HepG2 (cell line): Measurements from ENCODE around the gene KMT2B. TPM values are rescaled to one million over a fixed set of nuclear protein-coding genes. Genes with fewer than 3 reads are reported as not detected.

Experiments used
- ATAC-seq: fragments of 200-7000 bp; cut with Tn5 transposase; 3 replicates; pipeline ENCODE4 v1.9.1; 2020; ENCODE audit warnings: mild to moderate bottlenecking, moderate library complexity
- BruUV-seq: library from RNA; stranded (reverse); fragments of 400-500 nt; replicated peaks from 2 replicates; lab custom pipeline; 2021; lab: Mats Ljungman, UMichigan
- CTCF ChIA-PET: fragments of 300-600 bp; formaldehyde crosslinking; extraction: SDS; loops from one replicate; lab custom pipeline; 2021; ENCODE audit warnings: low total read pairs, inconsistent platforms, low intra/inter-chr PET ratio; lab: Yijun Ruan, JAX
- POLR2A ChIA-PET: fragments of 350-600 bp; sonication (Branson Sonifier 250); formaldehyde crosslinking; loops from one replicate; lab custom pipeline; 2020; ENCODE audit warnings: antibody characterized with exemption, inconsistent platforms; lab: Yijun Ruan, JAX
- DNase-seq: peaks from one replicate; pipeline ENCODE4 v3.0.0-alpha.2; 2015; ENCODE audit warnings: low spot score
- FAIRE-seq: peaks from 3 replicates; lab custom pipeline; 2011; peaks lifted over from hg19 to GRCh38; lab: Jason Lieb, UNC
- H2AFZ ChIP-seq: one replicate; pipeline ENCODE4 v1.6.1; 2011; ENCODE audit warnings: low read length, inconsistent platforms
- H3K27ac ChIP-seq: fragments of 300-600 bp; 3 replicates; pipeline ENCODE4 v1.8.0; 2011; ENCODE audit warnings: mixed run types, mild to moderate bottlenecking, mixed read lengths, low read length, inconsistent platforms; ENCODE audit not compliant: insufficient read depth; ENCODE audit errors: extremely low read length
- H3K27me3 ChIP-seq, 2 experiments: fragments of 200-600 bp in 1 of 2; 2 replicates in 1 of 2; 3 replicates in 1 of 2; pipeline versions ENCODE4 v1.6.0 to v1.8.0; 2011; ENCODE audit warnings: low read length in 2 of 2, mild to moderate bottlenecking in 2 of 2, moderate library complexity in 2 of 2, inconsistent platforms in 1 of 2; ENCODE audit not compliant: insufficient read depth in 2 of 2, control insufficient read depth in 1 of 2
- H3K36me3 ChIP-seq, 2 experiments: fragments of 200-600 bp in 1 of 2; replicated peaks in 1 of 2; 2 replicates in 1 of 2; 3 replicates in 1 of 2; pipeline versions ENCODE4 v1.5.1 to v1.8.0; 2011; ENCODE audit warnings: low read length in 2 of 2, inconsistent platforms in 1 of 2; ENCODE audit not compliant: insufficient read depth in 2 of 2, control insufficient read depth in 1 of 2
- H3K4me1 ChIP-seq: 2 replicates; pipeline ENCODE4 v1.5.1; 2012; ENCODE audit warnings: low read length, inconsistent platforms; ENCODE audit not compliant: insufficient read depth
- H3K4me2 ChIP-seq: 2 replicates; pipeline ENCODE4 v1.6.0; 2011; ENCODE audit warnings: low read depth, low read length, inconsistent platforms
- H3K4me3 ChIP-seq, 3 experiments: fragments of 200-600 bp in 1 of 3; sonication (generic), shearing (Covaris generic) in 1 of 3; replicated peaks in 1 of 3; 2 replicates each; pipeline ENCODE4 v1.5.1; 2011 to 2016; ENCODE audit warnings: low read length in 3 of 3, inconsistent platforms in 2 of 3, low read depth in 2 of 3, mild to moderate bottlenecking in 2 of 3, control low read depth in 1 of 3, mixed read lengths in 1 of 3; ENCODE audit not compliant: insufficient read depth in 1 of 3
- H3K79me2 ChIP-seq: one replicate; pipeline ENCODE4 v1.6.1; 2011; ENCODE audit warnings: low read length, inconsistent platforms; ENCODE audit not compliant: insufficient read depth
- H3K9ac ChIP-seq: 2 replicates; pipeline ENCODE4 v1.6.0; 2011; ENCODE audit warnings: mild to moderate bottlenecking, low read depth, low read length, inconsistent platforms; ENCODE audit not compliant: insufficient read depth
- H3K9me3 ChIP-seq: 2 replicates; pipeline ENCODE4 v1.5.1; 2012; ENCODE audit warnings: mild to moderate bottlenecking, low read length
- H4K20me1 ChIP-seq: 2 replicates; pipeline ENCODE4 v1.6.0; 2011; ENCODE audit warnings: inconsistent platforms, mild to moderate bottlenecking, low read length, moderate library complexity; ENCODE audit not compliant: insufficient read depth
- HHEX ChIP-seq: IDR thresholded peaks from 2 replicates; pipeline ENCODE4 v1.6.1; 2016; ENCODE audit warnings: control low read depth
- KDM6A ChIP-seq: IDR thresholded peaks from 2 replicates; pipeline ENCODE4 v1.6.1; 2016; ENCODE audit warnings: low read depth
- SIX4 ChIP-seq: sonication (generic); formaldehyde crosslinking; IDR thresholded peaks from 2 replicates; pipeline ENCODE4 v1.4.0; 2020; ENCODE audit warnings: missing genetic modification reagents
- ZNF296 ChIP-seq: sonication (generic); formaldehyde crosslinking; conservative IDR thresholded peaks from 2 replicates; pipeline ENCODE4 v1.5.0; 2020; ENCODE audit warnings: mild to moderate bottlenecking, missing genetic modification reagents
- ZNF460 ChIP-seq: sonication (generic); formaldehyde crosslinking; IDR thresholded peaks from 2 replicates; pipeline ENCODE4 v1.5.1; 2020; ENCODE audit warnings: missing genetic modification reagents, mild to moderate bottlenecking, borderline replicate concordance
- ZNF609 ChIP-seq: sonication (generic); formaldehyde crosslinking; IDR thresholded peaks from 2 replicates; pipeline ENCODE4 v1.4.0; 2020; ENCODE audit warnings: mild to moderate bottlenecking, missing genetic modification reagents, borderline replicate concordance
- ZNF713 ChIP-seq: sonication (generic); formaldehyde crosslinking; IDR thresholded peaks from 2 replicates; pipeline ENCODE4 v1.4.0; 2020; ENCODE audit warnings: mild to moderate bottlenecking, missing genetic modification reagents
- ZNF770 ChIP-seq: sonication (generic); formaldehyde crosslinking; IDR thresholded peaks from 2 replicates; pipeline ENCODE4 v1.5.0; 2020; ENCODE audit warnings: mild to moderate bottlenecking, missing genetic modification reagents
- WGBS: methylation state at CpG from one replicate; pipeline ENCODE4 v1.1.6; 2017; ENCODE audit warnings: low lambda C conversion rate; 5-methylcytosine and 5-hydroxymethylcytosine counted together
- in situ Hi-C: cut with HindIII; loops from 2 replicates; pipeline ENCODE4 v1.10.0; 2017; ENCODE audit warnings: low pct_unique_long_range_greater_than_20kb; ENCODE audit not compliant: extremely low pct_ligation_motif_present
- intact Hi-C: fragments of 100-400 bp; cut with micrococcal nuclease; formaldehyde crosslinking; loops from one replicate; pipeline ENCODE4 v1.10.0; 2022; ENCODE audit not compliant: unreplicated experiment
- polyA plus RNA-seq, 8 experiments: library from polyadenylated mRNA; depleted of rRNA in 3 of 8; stranded (reverse) in 7 of 8; unstranded in 1 of 8; fragments of >200 nt; fragmentation: Illumina TruSeq in 4 of 8; extraction: Trizol in 4 of 8; gene quantifications; 2 replicates each; pipeline versions ENCODE4 v1.2.1 to v1.2.3, GENCODE V29; 2011 to 2016; ENCODE audit warnings: low read depth in 4 of 8, missing spikeins in 1 of 8, mixed read lengths in 1 of 8; ENCODE audit not compliant: insufficient read depth in 1 of 8
- total RNA-seq, 5 experiments: library from RNA; depleted of rRNA; stranded (reverse); fragments of >200 nt; fragmentation: Illumina TruSeq; extraction: Trizol; gene quantifications; 2 replicates each; pipeline ENCODE4 v1.2.3, GENCODE V29; 2016; ENCODE audit warnings: low read depth in 1 of 5
- TF ChIP-seq, protein P1 (sequence below): sonication (generic); formaldehyde crosslinking; IDR thresholded peaks from 2 replicates; pipeline ENCODE4 v1.4.0; 2020; ENCODE audit warnings: mild to moderate bottlenecking, missing genetic modification reagents

Gene KMT2B
- total and polyA plus RNA-seq, 2 of the 13 experiments (the other 11 are each of a cell fraction or from before 2014, with no cell fraction given): 6.2 to 16.9 TPM

DNA sequence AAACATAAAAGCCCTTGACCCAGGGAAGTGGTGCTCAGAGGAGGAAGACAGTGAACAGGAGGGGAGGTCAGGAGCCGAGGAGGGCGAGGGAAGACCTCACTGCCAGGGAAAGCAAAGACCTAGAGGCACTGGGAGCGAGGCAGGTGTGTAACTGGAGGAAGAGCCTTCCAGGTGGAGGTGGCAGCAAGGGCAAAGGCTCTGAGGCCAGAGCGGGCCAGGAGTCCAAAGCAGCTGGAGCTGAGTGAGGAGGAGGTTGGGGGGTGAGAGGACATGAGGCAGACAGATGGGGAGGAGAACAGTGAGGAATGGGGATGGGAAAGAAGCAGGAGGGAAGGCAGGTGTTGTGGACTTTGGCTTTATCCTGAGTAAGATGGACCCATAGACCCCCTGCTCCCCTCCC is 47.8 kb upstream of the KMT2B start (continued):
- TF ChIP-seq ZNF609: no peak

GRCh38 chr19:35670686-35671085 is 47.1 kb upstream of the KMT2B start:
- Histone ChIP-seq H3K4me2 (no peak overlapping the region), H3K4me1 (peaks cover 41% of the 10 kb centered on the region), H3K27me3 (0 out of 5 replicates have a peak, but pooled peaks cover 0 to 4% of the 10 kb centered on the region in 2 experiments), H4K20me1 (no peaks in the 10 kb centered on the region), H3K9me3 (no peaks in the 10 kb centered on the region), H3K27ac (no peak overlapping the region), H3K36me3 (no peaks in the 10 kb centered on the region), H2AFZ (no peak overlapping the region), H3K79me2 (no peaks in the 10 kb centered on the region), H3K9ac (no peak overlapping the region), H3K4me3 (no peak overlapping the region)
- in situ Hi-C loops (no loop called here), intact Hi-C loops (no loop called here)
- WGBS: 64% methylated on average over 1 of the region's 1 CpG
- DNase-seq (no peak), ATAC-seq (no peak)
- CTCF ChIA-PET: no interaction called here
- TF ChIP-seq ZNF770 (CRISPR knock-in tag): peak; percentile 78; the same call in 1 of the 2 replicates
- TF ChIP-seq ZNF460 (CRISPR knock-in tag): no peak
- TF ChIP-seq SIX4 (CRISPR knock-in tag): no peak
- TF ChIP-seq KDM6A (CRISPR knock-in tag): no peak
- TF ChIP-seq, protein P1, sequence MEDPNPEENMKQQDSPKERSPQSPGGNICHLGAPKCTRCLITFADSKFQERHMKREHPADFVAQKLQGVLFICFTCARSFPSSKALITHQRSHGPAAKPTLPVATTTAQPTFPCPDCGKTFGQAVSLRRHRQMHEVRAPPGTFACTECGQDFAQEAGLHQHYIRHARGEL (CRISPR knock-in tag): no peak
- TF ChIP-seq ZNF296 (CRISPR knock-in tag): no peak
- TF ChIP-seq HHEX: no peak
- TF ChIP-seq ZNF713 (CRISPR knock-in tag): no peak
- TF ChIP-seq, all 625 proteins: peak for 1
- POLR2A ChIA-PET: no interaction called here
- FAIRE-seq: no peak
- BruUV-seq: no TSS peak
